GM12878 (cell line): ENCODE results near the gene ZNF566.

Experiments
- ATF3 ChIP-seq: IDR thresholded peaks from 2 replicates; pipeline ENCODE4 v1.6.1; 2011; ENCODE audit warnings: low read depth, mild to moderate bottlenecking, low read length, moderate library complexity, borderline replicate concordance; ENCODE audit errors: extremely low read depth
- BACH1 ChIP-seq: fragments of 450-650 bp; IDR thresholded peaks from 2 replicates; pipeline ENCODE4 v1.6.1; 2017; ENCODE audit warnings: mild to moderate bottlenecking, borderline replicate concordance
- BCL3 ChIP-seq: IDR thresholded peaks from 2 replicates; pipeline ENCODE4 v1.6.1; 2011; ENCODE audit warnings: borderline replicate concordance, low read depth, mild to moderate bottlenecking, moderate library complexity, low read length; ENCODE audit not compliant: insufficient read depth, poor library complexity, severe bottlenecking
- BHLHE40 ChIP-seq, 2 experiments: fragments of 450-650 bp in 1 of 2; IDR thresholded peaks; 2 replicates each; pipeline ENCODE4 v1.6.1; 2011 to 2017; ENCODE audit warnings: low read depth in 2 of 2, borderline replicate concordance in 1 of 2, improper control_type of control experiment in 1 of 2, low read length in 1 of 2, mild to moderate bottlenecking in 1 of 2
- CTCF ChIP-seq, 3 experiments: IDR thresholded peaks in 2 of 3; conservative IDR thresholded peaks in 1 of 3; 2 replicates each; pipeline ENCODE4 v1.5.1; 2011; ENCODE audit warnings: low read depth in 3 of 3, low read length in 3 of 3, mild to moderate bottlenecking in 3 of 3, control low read depth in 2 of 3, moderate library complexity in 2 of 3, inconsistent platforms in 1 of 3, mixed read lengths in 1 of 3; ENCODE audit not compliant: control insufficient read depth in 2 of 3, insufficient read depth in 1 of 3; ENCODE audit errors: extremely low read depth in 1 of 3
- POLR2A ChIP-seq: IDR thresholded peaks from 2 replicates; pipeline ENCODE4 v1.6.1; 2011; ENCODE audit warnings: low read depth, mild to moderate bottlenecking, low read length
- RAD51 ChIP-seq: fragments of 450-650 bp; IDR thresholded peaks from 2 replicates; pipeline ENCODE4 v1.6.1; 2016; ENCODE audit warnings: moderate library complexity, mild to moderate bottlenecking, inconsistent platforms
- SIX5 ChIP-seq: IDR thresholded peaks from 2 replicates; pipeline ENCODE4 v1.6.1; 2011; ENCODE audit warnings: mild to moderate bottlenecking, low read depth, low read length, moderate library complexity; ENCODE audit not compliant: severe bottlenecking
- SMC3 ChIP-seq: IDR thresholded peaks from 2 replicates; pipeline ENCODE4 v1.6.1; 2011; ENCODE audit warnings: low read length, improper control_type of control experiment, borderline replicate concordance
- SP1 ChIP-seq: IDR thresholded peaks from one replicate; pipeline ENCODE4 v1.6.1; 2011; ENCODE audit warnings: low read depth, low read length
- SREBF2 ChIP-seq: IDR thresholded peaks from 2 replicates; pipeline ENCODE4 v1.6.1; 2012; ENCODE audit warnings: mild to moderate bottlenecking, low read length
- SUZ12 ChIP-seq: fragments of 200-600 bp; sonication (generic); IDR thresholded peaks from one replicate; pipeline ENCODE4 v1.6.1; 2018; ENCODE audit warnings: antibody characterized with exemption, mild to moderate bottlenecking; ENCODE audit not compliant: unreplicated experiment
- ZNF274 ChIP-seq: IDR thresholded peaks from one replicate; pipeline ENCODE4 v1.8.0; 2011; ENCODE audit not compliant: insufficient read length, insufficient read depth

GRCh38 chr19:36497001-36497400 lies 7.6 kb upstream of the ZNF566 start:
- TF ChIP-seq ZNF274: no peak
- no peak for TF ChIP-seq POLR2A
- no peak for TF ChIP-seq CTCF (IDR thresholded peaks at IDR 0.05 in 2 of 3, conservative IDR thresholded peaks at IDR 0.05 in 1 of 3; ENCODE audit: control insufficient read depth in 2 of 3, extremely low read depth in 1 of 3, insufficient read depth in 1 of 3, low read depth in 3 of 3, low read length in 3 of 3)
- no peak for TF ChIP-seq SMC3
- TF ChIP-seq BCL3: no peak
- TF ChIP-seq ATF3: no peak
- no peak for TF ChIP-seq BACH1
- no peak for TF ChIP-seq SIX5
- TF ChIP-seq RAD51: no peak
- TF ChIP-seq BHLHE40 (IDR thresholded peaks at IDR 0.05; ENCODE audit: borderline replicate concordance in 1 of 2, low read depth in 2 of 2, low read length in 1 of 2): no peak
- no peak for TF ChIP-seq SP1
- TF ChIP-seq SREBF2: no peak
- TF ChIP-seq SUZ12: no peak
